H9 (cell line): Measurements from ENCODE around the gene MSLN. TPM values are rescaled to one million over a fixed set of nuclear protein-coding genes. Genes with fewer than 3 reads are reported as not detected.

Source experiments
- DNase-seq: peaks from one replicate; pipeline ENCODE4 v3.0.0-alpha.2; 2017
- H2AFZ ChIP-seq: one replicate; pipeline ENCODE4 v1.6.1; 2013; ENCODE audit warnings: mild to moderate bottlenecking, low read length, control low read depth, moderate library complexity
- H2AK5ac ChIP-seq: 2 replicates; pipeline ENCODE4 v1.6.1; 2013; ENCODE audit warnings: low read length, control low read depth, mixed read lengths; ENCODE audit not compliant: insufficient read length
- H2BK120ac ChIP-seq: one replicate; pipeline ENCODE4 v1.6.1; 2013; ENCODE audit warnings: low read depth, mild to moderate bottlenecking, low read length, control low read depth, inconsistent platforms; ENCODE audit not compliant: poor library complexity, severe bottlenecking
- H2BK12ac ChIP-seq: 2 replicates; pipeline ENCODE4 v1.6.1; 2013; ENCODE audit warnings: low read length, control low read depth, mixed read lengths, low read depth; ENCODE audit not compliant: insufficient read length
- H2BK15ac ChIP-seq: 2 replicates; pipeline ENCODE4 v1.6.1; 2013; ENCODE audit warnings: low read depth, low read length, control low read depth
- H2BK20ac ChIP-seq: one replicate; pipeline ENCODE4 v1.6.1; 2013; ENCODE audit warnings: low read depth, mild to moderate bottlenecking, low read length, control low read depth, inconsistent platforms; ENCODE audit not compliant: poor library complexity, severe bottlenecking
- H2BK5ac ChIP-seq: 2 replicates; pipeline ENCODE4 v1.6.1; 2013; ENCODE audit warnings: low read length, control low read depth, mixed read lengths; ENCODE audit not compliant: insufficient read length
- H3K14ac ChIP-seq: 2 replicates; pipeline ENCODE4 v1.6.1; 2013; ENCODE audit warnings: low read length, control low read depth; ENCODE audit not compliant: insufficient read depth
- H3K18ac ChIP-seq: 2 replicates; pipeline ENCODE4 v1.6.1; 2013; ENCODE audit warnings: low read depth, mild to moderate bottlenecking, mixed read lengths, low read length, control low read depth; ENCODE audit not compliant: insufficient read length
- H3K23ac ChIP-seq: 2 replicates; pipeline ENCODE4 v1.6.1; 2013; ENCODE audit warnings: low read length, control low read depth, mixed read lengths, low read depth; ENCODE audit not compliant: insufficient read length
- H3K23me2 ChIP-seq: 2 replicates; pipeline ENCODE4 v1.6.1; 2013; ENCODE audit warnings: low read depth, mild to moderate bottlenecking, mixed read lengths, low read length, control low read depth; ENCODE audit not compliant: insufficient read length, poor library complexity, severe bottlenecking
- H3K27ac ChIP-seq: 2 replicates; pipeline ENCODE4 v1.5.1; 2013; ENCODE audit warnings: low read length, control low read depth, mixed read lengths, low read depth; ENCODE audit not compliant: insufficient read length
- H3K27me3 ChIP-seq: 2 replicates; pipeline ENCODE4 v1.6.1; 2013; ENCODE audit warnings: low read length, control low read depth, inconsistent platforms; ENCODE audit not compliant: insufficient read depth
- H3K4ac ChIP-seq: 2 replicates; pipeline ENCODE4 v1.6.1; 2013; ENCODE audit warnings: low read depth, mild to moderate bottlenecking, control low read depth, inconsistent platforms, low read length, moderate library complexity
- H3K4me1 ChIP-seq: 2 replicates; pipeline ENCODE4 v1.6.1; 2013; ENCODE audit warnings: low read length, control low read depth, inconsistent platforms; ENCODE audit not compliant: insufficient read depth
- H3K4me2 ChIP-seq: 2 replicates; pipeline ENCODE4 v1.6.1; 2013; ENCODE audit warnings: low read length, control low read depth, mixed read lengths; ENCODE audit not compliant: insufficient read length, insufficient read depth
- H3K56ac ChIP-seq: 2 replicates; pipeline ENCODE4 v1.6.1; 2013; ENCODE audit warnings: low read depth, mild to moderate bottlenecking, mixed read lengths, low read length, control low read depth; ENCODE audit not compliant: insufficient read length
- H3K79me1 ChIP-seq: 2 replicates; pipeline ENCODE4 v1.6.1; 2013; ENCODE audit warnings: low read depth, mild to moderate bottlenecking, moderate library complexity, low read length, control low read depth, inconsistent platforms; ENCODE audit not compliant: insufficient read depth, poor library complexity, severe bottlenecking
- H3K79me2 ChIP-seq: 2 replicates; pipeline ENCODE4 v1.6.1; 2013; ENCODE audit warnings: low read length, control low read depth, inconsistent platforms; ENCODE audit not compliant: insufficient read depth
- H3K9ac ChIP-seq: 2 replicates; pipeline ENCODE4 v1.6.1; 2013; ENCODE audit warnings: low read length, control low read depth, mixed read lengths; ENCODE audit not compliant: insufficient read length; ENCODE audit errors: extremely low read depth
- H3K9me3 ChIP-seq: one replicate; pipeline ENCODE4 v1.6.1; 2013; ENCODE audit warnings: low read depth, low read length, inconsistent platforms; ENCODE audit not compliant: control insufficient read depth
- H3T11ph ChIP-seq: one replicate; pipeline ENCODE4 v1.6.1; 2013; ENCODE audit warnings: mild to moderate bottlenecking, low read length, control low read depth, inconsistent platforms
- H4K20me1 ChIP-seq: one replicate; pipeline ENCODE4 v1.6.1; 2013; ENCODE audit not compliant: control insufficient read depth, insufficient read length, insufficient read depth
- H4K5ac ChIP-seq: 2 replicates; pipeline ENCODE4 v1.6.1; 2013; ENCODE audit warnings: low read depth, mild to moderate bottlenecking, mixed read lengths, low read length, control low read depth; ENCODE audit not compliant: insufficient read length
- H4K8ac ChIP-seq: replicated peaks from 2 replicates; pipeline ENCODE4 v1.6.1; 2013; ENCODE audit warnings: low read length, control low read depth, mixed read lengths, low read depth; ENCODE audit not compliant: insufficient read length
- H4K91ac ChIP-seq: 2 replicates; pipeline ENCODE4 v1.6.1; 2013; ENCODE audit warnings: low read depth, mild to moderate bottlenecking, moderate library complexity, mixed read lengths, low read length, control low read depth; ENCODE audit not compliant: insufficient read length
- H3K27ac Mint-ChIP-seq, 3 experiments: 2 replicates in 2 of 3; 3 replicates in 1 of 3; pipeline ENCODE4 v1.8.0; 2020 to 2021; ENCODE audit warnings: mixed read lengths in 3 of 3, mild to moderate bottlenecking in 1 of 3, moderate library complexity in 1 of 3
- H3K27me3 Mint-ChIP-seq: 2 replicates; pipeline ENCODE4 v1.8.0; 2021; ENCODE audit warnings: low read depth, mild to moderate bottlenecking, moderate library complexity, mixed read lengths
- H3K36me3 Mint-ChIP-seq, 3 experiments: 2 replicates in 2 of 3; 3 replicates in 1 of 3; pipeline ENCODE4 v1.8.0; 2020 to 2021; ENCODE audit warnings: low read depth in 3 of 3, mixed read lengths in 3 of 3; ENCODE audit not compliant: insufficient read depth in 1 of 3
- H3K4me1 Mint-ChIP-seq, 2 experiments: 2 replicates each; pipeline ENCODE4 v1.8.0; 2020; ENCODE audit warnings: mixed read lengths in 2 of 2
- H3K4me3 Mint-ChIP-seq, 2 experiments: 2 replicates in 1 of 2; 3 replicates in 1 of 2; pipeline ENCODE4 v1.8.0; 2020 to 2021; ENCODE audit warnings: mild to moderate bottlenecking in 2 of 2, mixed read lengths in 2 of 2, moderate library complexity in 1 of 2
- H3K9me3 Mint-ChIP-seq, 2 experiments: 2 replicates in 1 of 2; 3 replicates in 1 of 2; pipeline ENCODE4 v1.8.0; 2020; ENCODE audit warnings: mild to moderate bottlenecking in 2 of 2, mixed read lengths in 2 of 2, moderate library complexity in 1 of 2
- CTCF ChIP-seq: fragments of 200-600 bp; sonication (generic); conservative IDR thresholded peaks from 3 replicates; pipeline ENCODE4 v1.8.0; 2021; ENCODE audit warnings: antibody characterized with exemption, mild to moderate bottlenecking
- WGBS: extraction: QIAGEN DNeasy Blood & Tissue Kit; methylation state at CpG from one replicate; pipeline ENCODE4 v1.1.7; 2013; ENCODE audit warnings: missing lambda C conversion rate, low lambda C conversion rate, mixed read lengths; ENCODE audit not compliant: insufficient read length; ENCODE audit errors: extremely low coverage; 5-methylcytosine and 5-hydroxymethylcytosine counted together
- total RNA-seq: library from RNA; stranded (reverse); gene quantifications from 2 replicates; pipeline ENCODE4 v1.2.1, GENCODE V29; 2021

The MSLN gene
- total RNA-seq, 1 experiment from 2014 or later = 0.22 TPM

- no peak overlapping the region for H3K4me2 ChIP-seq
- H3K4me3 Mint-ChIP-seq = no peak overlapping the region
- H2BK5ac ChIP-seq = no peak overlapping the region
- peaks cover 21% of the 10 kb centered on the region for H3K27me3 Mint-ChIP-seq
- no peak overlapping the region for H4K5ac ChIP-seq
- no peak overlapping the region for H3K14ac ChIP-seq
- no peaks in the 10 kb centered on the region for H3K79me2 ChIP-seq
- no peak overlapping the region for H2AK5ac ChIP-seq
- H2BK12ac ChIP-seq = no peak overlapping the region
- no peak overlapping the region for H3K56ac ChIP-seq
- H2BK15ac ChIP-seq = no peak overlapping the region
- peaks cover 0 to 5% (median 3%) of the 10 kb centered on the region in 3 experiments; a peak in 1 of 7 replicates for H3K36me3 Mint-ChIP-seq
- WGBS = no CpG with 5 or more reads among the region's 9 CpGs
- no peak overlapping the region for H3K9ac ChIP-seq
- H3K4me1 ChIP-seq = no peaks in the 10 kb centered on the region
- DNase-seq = no peak
- no peak overlapping the region for H4K8ac ChIP-seq
- no peaks in the 10 kb centered on the region for H3K27me3 ChIP-seq
- no peak overlapping the region for H3T11ph ChIP-seq
- H3K23ac ChIP-seq = no peak overlapping the region
- H3K27ac Mint-ChIP-seq = no peak overlapping the region
- no peaks in the 10 kb centered on the region for H3K79me1 ChIP-seq
- H3K23me2 ChIP-seq = peaks cover 13% of the 10 kb centered on the region
- H4K91ac ChIP-seq = no peak overlapping the region
- no peaks in the 10 kb centered on the region for H4K20me1 ChIP-seq
- H2BK120ac ChIP-seq = no peak overlapping the region
- no peak overlapping the region for H2BK20ac ChIP-seq
- no peak overlapping the region for H3K18ac ChIP-seq
- peaks cover 8 to 16% of the 10 kb centered on the region in 2 experiments for H3K4me1 Mint-ChIP-seq
- no peaks in the 10 kb centered on the region for H3K9me3 ChIP-seq
- H3K4ac ChIP-seq = no peak overlapping the region
- TF ChIP-seq CTCF = no peak
- no peaks in the 10 kb centered on the region for H3K9me3 Mint-ChIP-seq
- H2AFZ ChIP-seq = no peak overlapping the region
- no peak overlapping the region for H3K27ac ChIP-seq
Measured at GRCh38 chr16:723695-724094, 36.8 kb upstream of the MSLN start.
